Forelimb muscle (tissue), 1 donor: ENCODE results near the gene SULT2A1. TPM values are rescaled to one million over a fixed set of nuclear protein-coding genes. Genes with fewer than 3 reads are reported as not detected.
"Not testable (repeated sequence)": the region's sequence is repeated elsewhere in the genome, so short reads cannot be mapped to it uniquely, and the experiment has no call there.

ENCODE experiments used
- DNase-seq: peaks from one replicate; pipeline ENCODE4 v3.0.0-alpha.2; 2013; ENCODE audit warnings: low read depth
- polyA plus RNA-seq: library from polyadenylated mRNA; unstranded; fragments of 120-200 nt; gene quantifications from one replicate; pipeline ENCODE4 v1.2.1, GENCODE V29; 2013; ENCODE audit not compliant: insufficient read length

The SULT2A1 gene
- polyA plus RNA-seq, 1 donor = not detected

DNA sequence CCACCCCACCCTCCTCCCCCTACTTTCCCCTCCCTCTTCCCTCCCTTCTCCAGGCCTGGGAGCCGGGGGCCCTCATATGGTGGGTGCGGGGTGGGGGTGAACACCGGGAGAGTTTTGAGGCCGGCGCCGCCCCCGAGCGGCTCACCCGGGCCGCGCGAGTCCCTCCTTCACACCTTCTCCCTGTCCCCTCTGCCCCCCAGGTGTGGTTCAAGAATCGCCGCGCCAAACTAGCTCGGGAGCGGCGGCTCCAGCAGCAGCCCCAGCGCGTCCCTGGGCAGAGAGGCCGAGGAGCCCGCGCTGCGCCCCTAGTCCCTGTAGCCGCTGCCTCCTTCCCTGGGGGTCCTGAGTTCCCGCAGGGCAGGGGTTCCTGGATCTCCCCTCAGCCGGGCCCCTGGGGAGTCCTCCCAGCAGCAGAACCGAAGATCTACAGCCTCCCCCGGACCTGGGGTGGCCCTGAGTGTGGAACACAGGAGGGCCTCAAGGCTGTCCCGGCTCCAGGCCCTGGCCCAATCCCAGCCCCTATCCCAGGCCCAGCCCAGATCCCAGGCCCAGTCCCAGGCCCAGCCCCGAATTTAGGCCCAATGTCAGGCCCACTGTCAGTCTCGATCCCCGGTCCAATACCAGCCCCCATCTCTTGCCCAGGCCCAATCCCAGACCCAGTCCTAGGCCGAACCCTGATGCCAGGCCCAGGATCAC is 25.4 kb downstream of the SULT2A1 start:
- no peak for DNase-seq

GRCh38 chr19:47859838-47860237 is 26.3 kb downstream of the SULT2A1 start:
- not testable (repeated sequence) for DNase-seq

GRCh38 chr19:47858646-47859285 is 27.3 kb downstream of the SULT2A1 start, which contains the start of gene TPRX2:
Gene TPRX2, plus strand, starts transcription at chr19:47859235. Its CDS starts 12 bp downstream, at chr19:47859247.
- not testable (repeated sequence) for DNase-seq

GRCh38 chr19:47858231-47858630 is 27.9 kb downstream of the SULT2A1 start:
- not testable (repeated sequence) for DNase-seq

- DNase-seq = no peak
These were observed 31.7 kb downstream of the SULT2A1 start for GRCh38 chr19:47854459-47854858.

GRCh38 chr19:47853003-47853402 is 33.1 kb downstream of the SULT2A1 start:
- no peak for DNase-seq

DNA sequence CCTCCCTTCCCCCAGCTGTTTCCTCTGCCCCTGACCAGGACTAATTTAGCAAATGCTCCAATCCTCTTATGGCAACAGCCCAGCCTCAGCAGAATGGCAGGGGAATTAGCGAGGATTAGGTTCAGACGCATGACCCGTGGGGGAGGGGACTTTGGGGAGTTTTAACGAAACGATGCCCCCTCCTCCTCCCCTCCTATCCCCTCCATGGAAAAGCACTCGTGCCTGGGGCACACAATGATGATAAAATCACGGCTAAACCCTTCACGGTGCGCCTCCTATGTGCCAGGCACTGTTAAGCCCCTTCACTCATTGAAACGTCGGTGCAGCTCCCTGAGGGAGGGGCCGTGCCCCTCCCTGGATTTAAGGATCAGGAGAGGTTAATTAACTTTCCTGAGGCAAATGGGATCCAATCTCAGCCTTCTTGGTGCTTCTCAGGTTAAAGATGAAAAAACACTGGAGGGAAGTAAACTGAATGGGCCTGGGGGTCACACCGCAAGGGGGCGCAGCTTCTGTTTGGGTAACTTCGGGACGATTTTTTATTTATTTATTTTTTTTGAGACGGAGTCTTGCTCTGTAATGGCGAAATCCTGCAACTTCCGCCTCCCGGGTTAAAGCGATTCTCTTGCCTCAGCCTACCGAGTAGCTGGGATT is 37.2 kb downstream of the SULT2A1 start:
- no peak for DNase-seq

- DNase-seq = no peak
These were observed 37.7 kb downstream of the SULT2A1 start for GRCh38 chr19:47848425-47848822.

DNA sequence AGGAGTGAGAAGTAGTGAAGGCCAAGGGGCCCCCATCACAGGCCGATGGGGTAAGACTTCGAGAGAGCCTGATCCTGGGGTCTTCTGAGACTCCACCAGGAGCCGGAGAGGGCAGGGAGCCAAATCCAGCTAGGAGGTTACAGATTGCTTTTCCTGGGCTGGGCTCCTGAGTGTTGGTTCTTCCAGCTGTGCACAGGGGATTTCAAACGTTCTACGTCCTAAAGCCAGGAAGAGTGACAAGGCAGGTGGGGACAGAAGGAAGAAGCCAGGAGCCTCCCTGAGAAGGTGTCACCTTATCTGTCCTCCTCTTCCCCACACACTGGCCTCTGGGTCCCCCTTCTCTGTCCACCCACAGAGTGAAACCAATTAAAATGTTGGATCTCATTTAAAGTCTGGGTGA is 43.2 kb downstream of the SULT2A1 start:
- no peak for DNase-seq

GRCh38 chr19:47839913-47840312 is 46.2 kb downstream of the SULT2A1 start:
- DNase-seq = no peak

DNA sequence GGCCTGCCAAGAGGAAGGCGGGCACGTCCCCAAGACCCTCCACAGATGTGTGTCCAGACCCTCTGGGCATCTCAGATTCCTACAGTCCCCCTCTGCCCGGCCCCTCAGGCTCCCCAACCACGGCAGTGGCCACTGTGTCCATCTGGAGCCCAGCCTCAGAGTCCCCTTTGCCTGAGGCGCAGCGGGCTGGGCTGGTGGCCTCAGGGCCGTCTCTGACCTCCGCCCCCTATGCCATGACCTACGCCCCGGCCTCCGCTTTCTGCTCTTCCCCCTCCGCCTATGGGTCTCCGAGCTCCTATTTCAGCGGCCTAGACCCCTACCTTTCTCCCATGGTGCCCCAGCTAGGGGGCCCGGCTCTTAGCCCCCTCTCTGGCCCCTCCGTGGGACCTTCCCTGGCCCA is 46.7 kb downstream of the SULT2A1 start:
- DNase-seq = no peak

- DNase-seq = no peak
These were observed 50.1 kb downstream of the SULT2A1 start for GRCh38 chr19:47836038-47836437.

- no peak for DNase-seq
These were observed 53.4 kb downstream of the SULT2A1 start for GRCh38 chr19:47832723-47833122.

DNA sequence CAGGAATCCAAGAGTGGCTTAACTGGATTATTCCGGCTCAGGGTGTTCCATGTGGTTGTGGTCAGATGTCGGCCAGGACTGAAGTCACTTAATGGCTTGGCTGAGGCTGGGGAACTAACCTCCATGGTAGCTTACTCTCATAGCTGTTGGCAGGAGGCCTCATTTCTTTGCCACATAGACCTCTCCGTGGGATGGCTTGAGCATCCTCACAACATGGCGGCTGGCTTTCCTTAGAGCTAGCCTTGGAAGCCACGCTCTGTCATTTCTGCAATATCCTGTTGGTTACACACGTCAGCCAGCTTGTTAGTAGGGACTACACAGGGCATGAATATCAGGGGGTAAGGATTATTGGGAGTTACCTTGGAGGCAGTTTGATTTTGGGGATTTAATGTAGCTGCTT is 59.3 kb downstream of the SULT2A1 start:
- DNase-seq = no peak

GRCh38 chr19:47824396-47824795 is 61.7 kb downstream of the SULT2A1 start:
- no peak for DNase-seq

DNA sequence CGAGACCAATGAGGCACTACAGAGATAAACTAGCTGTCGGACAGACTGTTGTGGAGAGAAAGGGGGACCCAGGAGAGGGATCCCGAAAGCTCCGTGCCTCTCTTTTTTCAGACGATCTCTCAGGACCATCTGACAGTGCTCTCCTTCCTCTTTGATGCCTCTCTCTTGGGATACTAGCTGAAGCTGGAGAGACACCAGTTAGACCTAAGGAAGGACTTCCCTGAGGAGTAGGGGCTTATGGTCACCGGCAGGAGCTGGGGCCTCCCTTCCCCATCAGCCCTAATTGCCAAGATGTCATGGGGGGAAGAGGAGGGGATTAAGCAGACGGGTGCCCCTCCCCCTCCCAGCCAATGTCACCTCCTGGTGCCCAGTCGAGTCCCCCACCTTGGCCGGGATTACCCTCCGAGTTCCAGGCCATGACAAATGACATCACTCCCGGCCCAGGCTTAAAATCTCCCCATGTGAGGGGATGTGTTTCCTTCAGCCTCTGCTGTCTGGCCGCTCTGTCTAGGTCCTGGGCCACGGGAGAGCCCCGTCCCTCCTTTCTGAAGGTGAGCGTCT is 64.6 kb downstream of the SULT2A1 start, which contains the start of gene CRX:
Gene CRX, plus strand, starts transcription at position 478 of the 561 bp plus-strand sequence. CDS start 12,507 bp downstream, outside the sequence.
- no peak for DNase-seq

Other genes with a start within 250 kb of the SULT2A1 start
- 91.5 TPM for gene EHD2, start 172.9 kb downstream of the SULT2A1 start, polyA plus RNA-seq
- 501 TPM for gene NOP53, start 140.8 kb downstream of the SULT2A1 start, polyA plus RNA-seq
- gene SELENOW, start 107.6 kb downstream of the SULT2A1 start, polyA plus RNA-seq = 834 TPM
- not detected for gene TPRX1, start 81.8 kb downstream of the SULT2A1 start, polyA plus RNA-seq
- 0.05 TPM for gene CRX, start 64.4 kb downstream of the SULT2A1 start, polyA plus RNA-seq
- not detected for gene TPRX2, start 27.1 kb downstream of the SULT2A1 start, polyA plus RNA-seq
- not detected for gene BSPH1, start 105.9 kb upstream of the SULT2A1 start, polyA plus RNA-seq
- not detected for gene ELSPBP1, start 108.3 kb upstream of the SULT2A1 start, polyA plus RNA-seq
- not detected for gene CABP5, start 157.8 kb upstream of the SULT2A1 start, polyA plus RNA-seq
- 61.7 TPM for gene PLA2G4C, start 224.5 kb upstream of the SULT2A1 start, polyA plus RNA-seq